H9 (cell line): Measurements from ENCODE around the gene SPRN. TPM values are rescaled to one million over a fixed set of nuclear protein-coding genes. Genes with fewer than 3 reads are reported as not detected.

Experiments used
- DNase-seq: peaks from one replicate; pipeline ENCODE4 v3.0.0-alpha.2; 2017
- H2AFZ ChIP-seq: one replicate; pipeline ENCODE4 v1.6.1; 2013; ENCODE audit warnings: mild to moderate bottlenecking, low read length, control low read depth, moderate library complexity
- H2AK5ac ChIP-seq: 2 replicates; pipeline ENCODE4 v1.6.1; 2013; ENCODE audit warnings: low read length, control low read depth, mixed read lengths; ENCODE audit not compliant: insufficient read length
- H2BK120ac ChIP-seq: one replicate; pipeline ENCODE4 v1.6.1; 2013; ENCODE audit warnings: low read depth, mild to moderate bottlenecking, low read length, control low read depth, inconsistent platforms; ENCODE audit not compliant: poor library complexity, severe bottlenecking
- H2BK12ac ChIP-seq: 2 replicates; pipeline ENCODE4 v1.6.1; 2013; ENCODE audit warnings: low read length, control low read depth, mixed read lengths, low read depth; ENCODE audit not compliant: insufficient read length
- H2BK15ac ChIP-seq: 2 replicates; pipeline ENCODE4 v1.6.1; 2013; ENCODE audit warnings: low read depth, low read length, control low read depth
- H2BK20ac ChIP-seq: one replicate; pipeline ENCODE4 v1.6.1; 2013; ENCODE audit warnings: low read depth, mild to moderate bottlenecking, low read length, control low read depth, inconsistent platforms; ENCODE audit not compliant: poor library complexity, severe bottlenecking
- H2BK5ac ChIP-seq: 2 replicates; pipeline ENCODE4 v1.6.1; 2013; ENCODE audit warnings: low read length, control low read depth, mixed read lengths; ENCODE audit not compliant: insufficient read length
- H3K14ac ChIP-seq: 2 replicates; pipeline ENCODE4 v1.6.1; 2013; ENCODE audit warnings: low read length, control low read depth; ENCODE audit not compliant: insufficient read depth
- H3K18ac ChIP-seq: 2 replicates; pipeline ENCODE4 v1.6.1; 2013; ENCODE audit warnings: low read depth, mild to moderate bottlenecking, mixed read lengths, low read length, control low read depth; ENCODE audit not compliant: insufficient read length
- H3K23ac ChIP-seq: 2 replicates; pipeline ENCODE4 v1.6.1; 2013; ENCODE audit warnings: low read length, control low read depth, mixed read lengths, low read depth; ENCODE audit not compliant: insufficient read length
- H3K23me2 ChIP-seq: 2 replicates; pipeline ENCODE4 v1.6.1; 2013; ENCODE audit warnings: low read depth, mild to moderate bottlenecking, mixed read lengths, low read length, control low read depth; ENCODE audit not compliant: insufficient read length, poor library complexity, severe bottlenecking
- H3K27ac ChIP-seq: 2 replicates; pipeline ENCODE4 v1.5.1; 2013; ENCODE audit warnings: low read length, control low read depth, mixed read lengths, low read depth; ENCODE audit not compliant: insufficient read length
- H3K27me3 ChIP-seq: 2 replicates; pipeline ENCODE4 v1.6.1; 2013; ENCODE audit warnings: low read length, control low read depth, inconsistent platforms; ENCODE audit not compliant: insufficient read depth
- H3K4ac ChIP-seq: 2 replicates; pipeline ENCODE4 v1.6.1; 2013; ENCODE audit warnings: low read depth, mild to moderate bottlenecking, control low read depth, inconsistent platforms, low read length, moderate library complexity
- H3K4me1 ChIP-seq: 2 replicates; pipeline ENCODE4 v1.6.1; 2013; ENCODE audit warnings: low read length, control low read depth, inconsistent platforms; ENCODE audit not compliant: insufficient read depth
- H3K4me2 ChIP-seq: 2 replicates; pipeline ENCODE4 v1.6.1; 2013; ENCODE audit warnings: low read length, control low read depth, mixed read lengths; ENCODE audit not compliant: insufficient read length, insufficient read depth
- H3K56ac ChIP-seq: 2 replicates; pipeline ENCODE4 v1.6.1; 2013; ENCODE audit warnings: low read depth, mild to moderate bottlenecking, mixed read lengths, low read length, control low read depth; ENCODE audit not compliant: insufficient read length
- H3K79me1 ChIP-seq: 2 replicates; pipeline ENCODE4 v1.6.1; 2013; ENCODE audit warnings: low read depth, mild to moderate bottlenecking, moderate library complexity, low read length, control low read depth, inconsistent platforms; ENCODE audit not compliant: insufficient read depth, poor library complexity, severe bottlenecking
- H3K79me2 ChIP-seq: 2 replicates; pipeline ENCODE4 v1.6.1; 2013; ENCODE audit warnings: low read length, control low read depth, inconsistent platforms; ENCODE audit not compliant: insufficient read depth
- H3K9ac ChIP-seq: 2 replicates; pipeline ENCODE4 v1.6.1; 2013; ENCODE audit warnings: low read length, control low read depth, mixed read lengths; ENCODE audit not compliant: insufficient read length; ENCODE audit errors: extremely low read depth
- H3K9me3 ChIP-seq: one replicate; pipeline ENCODE4 v1.6.1; 2013; ENCODE audit warnings: low read depth, low read length, inconsistent platforms; ENCODE audit not compliant: control insufficient read depth
- H3T11ph ChIP-seq: one replicate; pipeline ENCODE4 v1.6.1; 2013; ENCODE audit warnings: mild to moderate bottlenecking, low read length, control low read depth, inconsistent platforms
- H4K20me1 ChIP-seq: one replicate; pipeline ENCODE4 v1.6.1; 2013; ENCODE audit not compliant: control insufficient read depth, insufficient read length, insufficient read depth
- H4K5ac ChIP-seq: 2 replicates; pipeline ENCODE4 v1.6.1; 2013; ENCODE audit warnings: low read depth, mild to moderate bottlenecking, mixed read lengths, low read length, control low read depth; ENCODE audit not compliant: insufficient read length
- H4K8ac ChIP-seq: replicated peaks from 2 replicates; pipeline ENCODE4 v1.6.1; 2013; ENCODE audit warnings: low read length, control low read depth, mixed read lengths, low read depth; ENCODE audit not compliant: insufficient read length
- H4K91ac ChIP-seq: 2 replicates; pipeline ENCODE4 v1.6.1; 2013; ENCODE audit warnings: low read depth, mild to moderate bottlenecking, moderate library complexity, mixed read lengths, low read length, control low read depth; ENCODE audit not compliant: insufficient read length
- H3K27ac Mint-ChIP-seq, 3 experiments: 2 replicates in 2 of 3; 3 replicates in 1 of 3; pipeline ENCODE4 v1.8.0; 2020 to 2021; ENCODE audit warnings: mixed read lengths in 3 of 3, mild to moderate bottlenecking in 1 of 3, moderate library complexity in 1 of 3
- H3K27me3 Mint-ChIP-seq: 2 replicates; pipeline ENCODE4 v1.8.0; 2021; ENCODE audit warnings: low read depth, mild to moderate bottlenecking, moderate library complexity, mixed read lengths
- H3K36me3 Mint-ChIP-seq, 3 experiments: 2 replicates in 2 of 3; 3 replicates in 1 of 3; pipeline ENCODE4 v1.8.0; 2020 to 2021; ENCODE audit warnings: low read depth in 3 of 3, mixed read lengths in 3 of 3; ENCODE audit not compliant: insufficient read depth in 1 of 3
- H3K4me1 Mint-ChIP-seq, 2 experiments: 2 replicates each; pipeline ENCODE4 v1.8.0; 2020; ENCODE audit warnings: mixed read lengths in 2 of 2
- H3K4me3 Mint-ChIP-seq, 2 experiments: 2 replicates in 1 of 2; 3 replicates in 1 of 2; pipeline ENCODE4 v1.8.0; 2020 to 2021; ENCODE audit warnings: mild to moderate bottlenecking in 2 of 2, mixed read lengths in 2 of 2, moderate library complexity in 1 of 2
- H3K9me3 Mint-ChIP-seq, 2 experiments: 2 replicates in 1 of 2; 3 replicates in 1 of 2; pipeline ENCODE4 v1.8.0; 2020; ENCODE audit warnings: mild to moderate bottlenecking in 2 of 2, mixed read lengths in 2 of 2, moderate library complexity in 1 of 2
- WGBS: extraction: QIAGEN DNeasy Blood & Tissue Kit; methylation state at CpG from one replicate; pipeline ENCODE4 v1.1.7; 2013; ENCODE audit warnings: missing lambda C conversion rate, low lambda C conversion rate, mixed read lengths; ENCODE audit not compliant: insufficient read length; ENCODE audit errors: extremely low coverage; 5-methylcytosine and 5-hydroxymethylcytosine counted together
- total RNA-seq: library from RNA; stranded (reverse); gene quantifications from 2 replicates; pipeline ENCODE4 v1.2.1, GENCODE V29; 2021
- TF ChIP-seq, protein P1 (sequence below): fragments of 200-600 bp; sonication (generic); conservative IDR thresholded peaks from 3 replicates; pipeline ENCODE4 v1.8.0; 2021; ENCODE audit warnings: antibody characterized with exemption, mild to moderate bottlenecking

SPRN gene
- total RNA-seq, 1 experiment from 2014 or later = 0.42 TPM

- H3K27me3 Mint-ChIP-seq = peaks cover 9% of the 10 kb centered on the region
Observed at GRCh38 chr10:133383551-133383950, 40.9 kb downstream of the SPRN start.

More at GRCh38 chr10:133383551-133383950, 40.9 kb downstream of the SPRN start:
- Histone ChIP-seq H2BK20ac (no peak overlapping the region), H3K27ac (no peak overlapping the region), H3K4me1 (no peaks in the 10 kb centered on the region), H3K23ac (no peak overlapping the region), H4K8ac (no peak overlapping the region), H3T11ph (no peak overlapping the region), H3K4me2 (no peak overlapping the region), H3K79me1 (no peaks in the 10 kb centered on the region), H4K91ac (no peak overlapping the region), H2BK120ac (no peak overlapping the region), H3K9ac (no peak overlapping the region), H4K20me1 (no peaks in the 10 kb centered on the region), H2BK15ac (no peak overlapping the region), H3K9me3 (no peaks in the 10 kb centered on the region), H3K4ac (no peak overlapping the region), H4K5ac (no peak overlapping the region), H2AFZ (no peak overlapping the region), H3K79me2 (no peaks in the 10 kb centered on the region), H3K18ac (no peak overlapping the region), H2BK12ac (no peak overlapping the region), H2BK5ac (no peak overlapping the region), H3K27me3 (no peaks in the 10 kb centered on the region; the same call in 1 of the 2 replicates), H3K14ac (no peak overlapping the region), H3K56ac (no peak overlapping the region), H2AK5ac (no peak overlapping the region), H3K23me2 (peaks cover 1% of the 10 kb centered on the region)
- no peak overlapping the region for H3K27ac Mint-ChIP-seq
- WGBS = no CpG with 5 or more reads among the region's 4 CpGs
- H3K4me3 Mint-ChIP-seq = no peak overlapping the region
- H3K36me3 Mint-ChIP-seq = peaks cover 1 to 9% (median 6%) of the 10 kb centered on the region in 3 experiments; a peak in 4 of 7 replicates
- peaks cover 0 to 1% of the 10 kb centered on the region in 2 experiments; a peak in 1 of 5 replicates for H3K9me3 Mint-ChIP-seq
- no peaks in the 10 kb centered on the region for H3K4me1 Mint-ChIP-seq
- no peak for DNase-seq
- TF ChIP-seq, protein P1, sequence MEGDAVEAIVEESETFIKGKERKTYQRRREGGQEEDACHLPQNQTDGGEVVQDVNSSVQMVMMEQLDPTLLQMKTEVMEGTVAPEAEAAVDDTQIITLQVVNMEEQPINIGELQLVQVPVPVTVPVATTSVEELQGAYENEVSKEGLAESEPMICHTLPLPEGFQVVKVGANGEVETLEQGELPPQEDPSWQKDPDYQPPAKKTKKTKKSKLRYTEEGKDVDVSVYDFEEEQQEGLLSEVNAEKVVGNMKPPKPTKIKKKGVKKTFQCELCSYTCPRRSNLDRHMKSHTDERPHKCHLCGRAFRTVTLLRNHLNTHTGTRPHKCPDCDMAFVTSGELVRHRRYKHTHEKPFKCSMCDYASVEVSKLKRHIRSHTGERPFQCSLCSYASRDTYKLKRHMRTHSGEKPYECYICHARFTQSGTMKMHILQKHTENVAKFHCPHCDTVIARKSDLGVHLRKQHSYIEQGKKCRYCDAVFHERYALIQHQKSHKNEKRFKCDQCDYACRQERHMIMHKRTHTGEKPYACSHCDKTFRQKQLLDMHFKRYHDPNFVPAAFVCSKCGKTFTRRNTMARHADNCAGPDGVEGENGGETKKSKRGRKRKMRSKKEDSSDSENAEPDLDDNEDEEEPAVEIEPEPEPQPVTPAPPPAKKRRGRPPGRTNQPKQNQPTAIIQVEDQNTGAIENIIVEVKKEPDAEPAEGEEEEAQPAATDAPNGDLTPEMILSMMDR = no peak
